Measurements from ENCODE around the gene ULBP3.

DNA sequence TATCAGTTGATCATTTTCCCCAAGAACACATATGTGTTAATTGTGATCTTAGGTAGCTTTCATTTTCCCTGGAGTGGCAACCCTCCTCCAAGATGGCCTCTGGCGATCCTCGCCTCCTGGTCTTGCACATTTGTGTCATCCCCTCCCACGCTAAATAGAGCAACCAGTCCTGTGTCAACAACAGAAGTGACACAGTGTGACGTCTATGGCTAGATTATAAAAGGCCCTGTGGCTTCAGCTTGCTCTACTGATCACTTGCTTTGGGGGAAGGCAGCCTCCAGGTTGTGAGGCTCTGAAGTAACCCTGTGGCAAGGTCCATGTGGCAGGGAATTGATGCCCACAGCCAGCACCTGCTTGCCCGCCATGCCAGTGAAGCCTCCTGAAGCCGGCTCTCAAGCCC, 43.3 kb upstream of the ULBP3 start:
- TF ChIP-seq, protein P1, sequence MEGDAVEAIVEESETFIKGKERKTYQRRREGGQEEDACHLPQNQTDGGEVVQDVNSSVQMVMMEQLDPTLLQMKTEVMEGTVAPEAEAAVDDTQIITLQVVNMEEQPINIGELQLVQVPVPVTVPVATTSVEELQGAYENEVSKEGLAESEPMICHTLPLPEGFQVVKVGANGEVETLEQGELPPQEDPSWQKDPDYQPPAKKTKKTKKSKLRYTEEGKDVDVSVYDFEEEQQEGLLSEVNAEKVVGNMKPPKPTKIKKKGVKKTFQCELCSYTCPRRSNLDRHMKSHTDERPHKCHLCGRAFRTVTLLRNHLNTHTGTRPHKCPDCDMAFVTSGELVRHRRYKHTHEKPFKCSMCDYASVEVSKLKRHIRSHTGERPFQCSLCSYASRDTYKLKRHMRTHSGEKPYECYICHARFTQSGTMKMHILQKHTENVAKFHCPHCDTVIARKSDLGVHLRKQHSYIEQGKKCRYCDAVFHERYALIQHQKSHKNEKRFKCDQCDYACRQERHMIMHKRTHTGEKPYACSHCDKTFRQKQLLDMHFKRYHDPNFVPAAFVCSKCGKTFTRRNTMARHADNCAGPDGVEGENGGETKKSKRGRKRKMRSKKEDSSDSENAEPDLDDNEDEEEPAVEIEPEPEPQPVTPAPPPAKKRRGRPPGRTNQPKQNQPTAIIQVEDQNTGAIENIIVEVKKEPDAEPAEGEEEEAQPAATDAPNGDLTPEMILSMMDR (IDR thresholded peaks at IDR 0.05; ENCODE audit: low read depth, low read length, poor library complexity, severe bottlenecking): no peak
- no peak for TF ChIP-seq EZH2phosphoT487 (IDR thresholded peaks at IDR 0.05; ENCODE audit: borderline replicate concordance, low read length)
